KMS-11 (cell line): Measurements from ENCODE around the gene STK24.

ENCODE experiments used
- H2AFZ ChIP-seq: fragments of 200-600 bp; sonication (generic); 2 replicates; pipeline ENCODE4 v1.6.1; 2016; ENCODE audit warnings: antibody characterized with exemption, mixed run types, low read depth
- H3K27ac ChIP-seq: fragments of 200-600 bp; sonication (generic); 2 replicates; pipeline ENCODE4 v1.6.1; 2016; ENCODE audit warnings: mild to moderate bottlenecking, mixed run types
- H3K27me3 ChIP-seq: fragments of 200-600 bp; sonication (generic); 2 replicates; pipeline ENCODE4 v1.6.1; 2017; ENCODE audit warnings: mild to moderate bottlenecking, low read depth, mixed run types, moderate library complexity; ENCODE audit not compliant: insufficient read depth
- H3K36me3 ChIP-seq: fragments of 200-600 bp; sonication (generic); 2 replicates; pipeline ENCODE4 v1.6.1; 2017; ENCODE audit warnings: mild to moderate bottlenecking, mixed run types; ENCODE audit not compliant: insufficient read depth
- H3K4me1 ChIP-seq: fragments of 200-600 bp; sonication (generic); 2 replicates; pipeline ENCODE4 v1.6.1; 2016; ENCODE audit warnings: mild to moderate bottlenecking, low read depth, mixed run types; ENCODE audit not compliant: poor library complexity, severe bottlenecking
- H3K4me2 ChIP-seq: fragments of 200-600 bp; sonication (generic); 2 replicates; pipeline ENCODE4 v1.7.0; 2016; ENCODE audit warnings: mild to moderate bottlenecking, mixed run types
- H3K4me3 ChIP-seq: fragments of 200-600 bp; sonication (generic); IDR thresholded peaks from 2 replicates; pipeline ENCODE4 v1.6.1; 2017; ENCODE audit warnings: low read depth, low read length, mixed read lengths; ENCODE audit not compliant: insufficient read depth
- H3K79me2 ChIP-seq: fragments of 200-600 bp; sonication (generic); 2 replicates; pipeline ENCODE4 v1.6.1; 2016; ENCODE audit warnings: low read depth, mixed run types; ENCODE audit not compliant: insufficient read depth
- H3K9ac ChIP-seq: fragments of 200-600 bp; sonication (generic); 2 replicates; pipeline ENCODE4 v1.6.1; 2016; ENCODE audit warnings: mild to moderate bottlenecking, mixed run types
- H4K20me1 ChIP-seq: fragments of 200-600 bp; sonication (generic); 2 replicates; pipeline ENCODE4 v1.6.1; 2016; ENCODE audit warnings: mild to moderate bottlenecking, mixed run types; ENCODE audit not compliant: insufficient read depth
- TF ChIP-seq, protein P1 (sequence below): fragments of 200-600 bp; sonication (generic); conservative IDR thresholded peaks from 2 replicates; pipeline ENCODE4 v1.6.1; 2017; ENCODE audit warnings: low read depth, mild to moderate bottlenecking, antibody characterized with exemption, low read length, moderate library complexity, mixed read lengths

Gene STK24

DNA sequence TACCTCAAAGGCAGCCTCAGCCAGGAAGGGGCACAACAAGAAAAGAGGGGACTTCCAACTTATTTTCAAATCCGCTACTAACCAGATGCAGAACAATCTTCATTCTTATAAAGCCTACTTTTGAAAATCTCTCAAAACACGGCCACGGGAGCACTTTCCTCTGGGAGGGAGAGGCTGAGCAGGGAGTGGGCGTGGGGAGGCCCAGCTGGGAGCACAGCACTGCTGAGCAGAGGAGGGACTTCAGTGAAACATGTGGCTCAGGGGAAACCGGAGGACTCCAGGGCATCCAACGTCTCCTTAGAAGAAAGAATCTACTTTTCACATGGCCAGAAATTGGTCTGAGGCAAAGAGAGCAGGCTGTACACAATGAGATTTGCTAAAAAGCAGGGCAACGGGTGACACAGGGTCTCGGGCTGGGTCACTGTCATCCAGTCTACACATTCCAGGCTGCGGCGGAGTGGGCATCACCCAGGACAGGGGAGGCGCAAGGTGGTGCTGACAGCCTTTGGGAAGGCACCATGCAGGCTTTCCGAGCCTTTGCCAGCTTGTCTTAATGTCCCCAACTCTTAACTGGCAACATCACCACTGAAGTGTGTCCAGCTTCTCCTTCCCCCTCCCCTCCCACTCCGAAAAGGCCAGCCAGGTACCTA lies 117.1 kb downstream of the STK24 start:
- no peaks in the 10 kb centered on the region for H4K20me1 ChIP-seq
- H3K9ac ChIP-seq, result no peak overlapping the region
- no peaks in the 10 kb centered on the region for H3K36me3 ChIP-seq
- no peaks in the 10 kb centered on the region for H3K4me1 ChIP-seq
- no peaks in the 10 kb centered on the region for H3K79me2 ChIP-seq
- H3K27me3 ChIP-seq, result no peaks in the 10 kb centered on the region
- no peak overlapping the region for H3K4me2 ChIP-seq
- TF ChIP-seq, protein P1, sequence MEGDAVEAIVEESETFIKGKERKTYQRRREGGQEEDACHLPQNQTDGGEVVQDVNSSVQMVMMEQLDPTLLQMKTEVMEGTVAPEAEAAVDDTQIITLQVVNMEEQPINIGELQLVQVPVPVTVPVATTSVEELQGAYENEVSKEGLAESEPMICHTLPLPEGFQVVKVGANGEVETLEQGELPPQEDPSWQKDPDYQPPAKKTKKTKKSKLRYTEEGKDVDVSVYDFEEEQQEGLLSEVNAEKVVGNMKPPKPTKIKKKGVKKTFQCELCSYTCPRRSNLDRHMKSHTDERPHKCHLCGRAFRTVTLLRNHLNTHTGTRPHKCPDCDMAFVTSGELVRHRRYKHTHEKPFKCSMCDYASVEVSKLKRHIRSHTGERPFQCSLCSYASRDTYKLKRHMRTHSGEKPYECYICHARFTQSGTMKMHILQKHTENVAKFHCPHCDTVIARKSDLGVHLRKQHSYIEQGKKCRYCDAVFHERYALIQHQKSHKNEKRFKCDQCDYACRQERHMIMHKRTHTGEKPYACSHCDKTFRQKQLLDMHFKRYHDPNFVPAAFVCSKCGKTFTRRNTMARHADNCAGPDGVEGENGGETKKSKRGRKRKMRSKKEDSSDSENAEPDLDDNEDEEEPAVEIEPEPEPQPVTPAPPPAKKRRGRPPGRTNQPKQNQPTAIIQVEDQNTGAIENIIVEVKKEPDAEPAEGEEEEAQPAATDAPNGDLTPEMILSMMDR, result no peak
- H2AFZ ChIP-seq, result no peak overlapping the region
- H3K27ac ChIP-seq, result no peak overlapping the region
- no peak overlapping the region for H3K4me3 ChIP-seq

DNA sequence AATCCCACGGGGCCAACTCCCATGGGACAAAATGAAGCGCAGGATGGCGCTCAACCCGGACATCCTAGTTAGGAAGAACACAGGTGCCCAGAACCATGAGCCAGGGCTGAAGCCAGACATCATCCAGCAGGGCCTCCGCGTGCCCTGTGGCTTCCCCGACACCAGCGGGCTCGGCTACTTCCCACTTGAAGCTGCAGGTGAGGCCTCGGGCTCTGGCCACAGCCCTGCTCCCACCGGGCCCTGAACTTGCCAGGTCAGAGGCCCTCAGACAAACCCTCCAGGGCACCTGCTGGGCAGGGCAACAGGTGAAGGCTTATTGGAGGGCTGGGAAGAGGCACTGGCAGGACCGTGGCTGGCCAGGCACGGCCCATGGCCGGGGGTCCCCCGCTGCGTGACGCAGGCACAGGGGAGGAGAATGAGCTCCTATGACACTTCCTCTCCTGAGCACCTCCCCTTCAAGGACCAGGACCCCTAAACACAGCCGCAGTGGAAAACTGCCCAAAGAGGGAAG lies 117.7 kb downstream of the STK24 start:
- Histone ChIP-seq H3K27me3 (no peaks in the 10 kb centered on the region), H3K9ac (no peak overlapping the region), H3K79me2 (no peaks in the 10 kb centered on the region), H3K4me1 (no peaks in the 10 kb centered on the region), H3K4me2 (no peak overlapping the region), H3K27ac (no peak overlapping the region), H3K4me3 (no peak overlapping the region), H2AFZ (no peak overlapping the region), H4K20me1 (no peaks in the 10 kb centered on the region), H3K36me3 (no peaks in the 10 kb centered on the region)
- TF ChIP-seq, protein P1, result no peak

DNA sequence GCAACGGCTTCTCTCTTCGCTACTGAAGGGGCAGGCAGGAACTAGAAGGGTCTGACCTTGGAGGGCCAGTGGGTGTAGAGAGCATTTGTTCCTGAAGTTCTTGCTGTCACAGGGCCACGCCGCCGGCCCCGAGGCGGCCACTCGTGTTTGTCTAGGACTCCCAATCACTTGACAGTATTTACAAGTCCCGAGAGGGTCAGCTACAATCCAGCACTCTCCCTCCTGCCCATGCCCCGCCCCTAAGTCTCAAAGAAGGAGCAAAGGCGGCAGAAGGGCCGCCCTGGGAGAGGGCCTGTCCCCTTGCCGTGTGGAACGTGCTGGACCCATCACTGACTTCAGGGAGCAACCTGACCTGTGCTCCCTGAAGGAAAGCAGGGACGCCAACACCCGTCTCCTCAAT lies 118.5 kb downstream of the STK24 start:
- H3K27ac ChIP-seq, result no peak overlapping the region
- TF ChIP-seq, protein P1, result no peak
- H3K27me3 ChIP-seq, result no peaks in the 10 kb centered on the region
- no peak overlapping the region for H3K9ac ChIP-seq
- H3K4me2 ChIP-seq, result no peak overlapping the region
- no peak overlapping the region for H2AFZ ChIP-seq
- H3K79me2 ChIP-seq, result no peaks in the 10 kb centered on the region
- no peaks in the 10 kb centered on the region for H3K4me1 ChIP-seq
- no peak overlapping the region for H3K4me3 ChIP-seq
- H4K20me1 ChIP-seq, result no peaks in the 10 kb centered on the region
- no peaks in the 10 kb centered on the region for H3K36me3 ChIP-seq

DNA sequence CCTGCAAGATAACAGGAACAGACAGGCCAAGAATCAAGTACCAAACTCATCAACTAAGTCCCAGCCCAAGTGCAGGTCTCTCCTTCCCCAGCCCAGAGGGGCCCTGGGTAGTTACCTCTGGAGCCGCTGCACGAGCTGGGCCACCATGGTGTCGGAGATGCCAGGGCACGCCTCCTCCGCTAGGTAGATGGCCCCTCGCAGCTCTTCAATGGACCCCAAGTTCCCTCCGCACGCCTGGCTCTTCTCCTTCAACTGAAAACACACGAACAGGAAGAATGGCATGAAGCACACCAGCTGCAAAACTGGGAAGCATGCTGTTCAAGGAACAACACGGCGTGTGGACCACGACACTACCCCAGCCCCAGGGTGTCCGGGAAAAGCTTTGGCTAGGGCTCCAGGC lies 119.9 kb downstream of the STK24 start:
- Histone ChIP-seq H4K20me1 (no peaks in the 10 kb centered on the region), H3K4me1 (no peaks in the 10 kb centered on the region), H3K4me3 (no peak overlapping the region), H3K4me2 (no peak overlapping the region), H3K27ac (no peak overlapping the region), H3K79me2 (no peaks in the 10 kb centered on the region), H3K36me3 (no peaks in the 10 kb centered on the region), H3K27me3 (no peaks in the 10 kb centered on the region), H2AFZ (no peak overlapping the region), H3K9ac (no peak overlapping the region)
- TF ChIP-seq, protein P1, result no peak
